Measurements from ENCODE around the gene CRIM1. TPM values are rescaled to one million over a fixed set of nuclear protein-coding genes. Genes with fewer than 3 reads are reported as not detected.

Gene CRIM1
- polyA plus RNA-seq, 6 donors from 2014 or later = 1.1 to 5.3 (median 2.7) TPM

DNA sequence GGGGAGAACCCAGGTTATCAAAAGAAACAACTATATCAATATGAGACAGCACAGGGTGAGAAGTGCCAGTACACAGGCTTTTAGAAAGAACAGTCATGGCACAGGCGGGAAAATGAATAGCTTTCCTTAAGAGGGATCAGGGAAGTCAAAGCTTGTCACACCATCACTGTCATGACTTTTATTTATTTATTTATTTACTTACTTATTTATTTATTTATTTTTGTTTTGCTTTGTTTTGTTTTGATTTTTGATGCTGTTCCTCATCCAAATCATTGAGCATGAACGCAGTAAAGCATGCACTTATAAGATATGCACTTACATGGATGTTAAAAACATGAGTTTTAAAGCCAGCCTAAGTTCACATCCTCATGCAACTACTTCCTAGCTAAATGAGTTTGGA is 19.3 kb upstream of the CRIM1 start:
- H3K27ac Mint-ChIP-seq = no peak overlapping the region
- H3K9me3 Mint-ChIP-seq = no peaks in the 10 kb centered on the region
- no peaks in the 10 kb centered on the region for H3K4me1 Mint-ChIP-seq
- no peaks in the 10 kb centered on the region for H3K36me3 Mint-ChIP-seq
- H3K27me3 Mint-ChIP-seq = peaks cover 0 to 14% (median 3%) of the 10 kb centered on the region in 3 donors
- no peak overlapping the region for H3K4me3 Mint-ChIP-seq
- no peak for DNase-seq
- no peak for ATAC-seq (ENCODE audit: low read depth in 2 of 2)

GRCh38 chr2:36337354-36337753 is 18.2 kb upstream of the CRIM1 start:
- H3K4me1 Mint-ChIP-seq = no peaks in the 10 kb centered on the region
- peaks cover 0 to 14% (median 3%) of the 10 kb centered on the region in 3 donors for H3K27me3 Mint-ChIP-seq
- no peaks in the 10 kb centered on the region for H3K36me3 Mint-ChIP-seq
- H3K27ac Mint-ChIP-seq = peak overlapping the region in 1 of 6 donors; percentile 85
- no peaks in the 10 kb centered on the region for H3K9me3 Mint-ChIP-seq
- no peak overlapping the region for H3K4me3 Mint-ChIP-seq
- DNase-seq (no peak), ATAC-seq (ENCODE audit: low read depth in 2 of 2) (no peak)

DNA sequence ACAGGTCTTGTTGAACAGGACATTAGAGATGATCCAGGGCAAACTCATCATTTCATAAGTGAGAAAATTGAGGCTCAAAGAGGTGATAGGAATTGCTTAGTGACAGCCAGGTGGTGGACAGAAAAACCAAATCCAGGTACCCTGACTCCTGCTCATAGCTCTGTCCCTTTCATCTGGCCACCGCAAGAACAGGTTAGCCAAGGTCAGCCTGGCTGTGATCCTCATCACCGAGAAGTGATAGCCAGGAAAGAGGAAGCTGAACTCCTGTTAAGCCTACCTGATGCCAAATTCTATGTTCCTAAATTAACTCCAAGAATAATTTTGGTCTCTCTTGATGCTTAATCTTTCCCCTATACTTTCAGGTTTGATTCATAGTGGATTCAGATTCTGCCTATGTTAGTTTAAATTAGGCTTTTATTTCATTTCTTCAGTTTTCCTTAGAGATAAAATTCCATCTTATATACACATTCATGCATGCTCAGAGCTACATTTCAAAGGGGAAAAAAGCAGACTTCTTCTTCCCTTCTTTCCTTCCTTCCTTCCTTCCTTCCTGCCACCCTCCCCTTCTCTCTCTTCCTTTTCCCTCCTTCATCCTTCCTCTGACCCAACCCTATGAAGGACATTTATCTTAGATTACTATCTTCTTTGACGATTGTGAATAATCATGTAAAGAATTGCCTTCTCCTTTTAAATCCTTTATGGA is 17.3 kb upstream of the CRIM1 start:
- ATAC-seq (ENCODE audit: low read depth in 2 of 2) = no peak
- no peak for DNase-seq
- H3K36me3 Mint-ChIP-seq = no peaks in the 10 kb centered on the region
- H3K9me3 Mint-ChIP-seq = no peaks in the 10 kb centered on the region
- H3K27me3 Mint-ChIP-seq = peaks cover 2 to 16% (median 3%) of the 10 kb centered on the region in 3 donors
- H3K27ac Mint-ChIP-seq = no peak overlapping the region
- no peaks in the 10 kb centered on the region for H3K4me1 Mint-ChIP-seq
- H3K4me3 Mint-ChIP-seq = no peak overlapping the region

GRCh38 chr2:36338827-36339145 is 16.8 kb upstream of the CRIM1 start:
- H3K27ac Mint-ChIP-seq = no peak overlapping the region
- H3K4me1 Mint-ChIP-seq = no peaks in the 10 kb centered on the region
- no peak overlapping the region for H3K4me3 Mint-ChIP-seq
- ATAC-seq (ENCODE audit: low read depth in 2 of 2) (no peak), DNase-seq (no peak)
- no peaks in the 10 kb centered on the region for H3K9me3 Mint-ChIP-seq
- peaks cover 3 to 21% (median 7%) of the 10 kb centered on the region in 3 donors for H3K27me3 Mint-ChIP-seq
- H3K36me3 Mint-ChIP-seq = no peaks in the 10 kb centered on the region

DNA sequence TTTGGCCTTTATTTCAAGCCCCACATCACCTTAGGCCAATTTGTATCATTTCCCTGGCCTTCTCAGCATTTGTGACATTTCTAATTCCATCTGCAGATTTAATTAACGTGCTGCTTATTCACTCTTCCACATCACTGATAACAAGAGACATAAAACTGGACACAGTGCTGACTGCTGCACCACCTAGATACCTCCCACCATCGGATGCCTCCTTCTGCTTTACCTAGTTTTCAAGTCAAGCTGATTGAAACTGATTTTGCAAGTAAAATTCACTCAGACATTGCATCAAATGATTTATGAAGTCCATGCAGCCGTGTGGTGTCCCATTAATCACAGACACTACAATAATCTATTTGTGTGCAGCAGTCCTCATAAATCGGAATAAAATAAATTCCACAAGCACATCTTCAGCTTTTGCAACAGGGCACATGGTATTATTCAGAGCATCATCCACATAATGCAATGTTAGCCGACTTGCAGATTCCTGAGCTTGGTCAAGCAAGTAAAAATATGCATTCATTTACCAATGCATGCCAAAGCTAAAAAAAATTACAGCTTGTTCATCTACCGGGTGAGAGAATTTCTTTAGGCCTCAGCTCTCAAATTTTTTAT is 15.9 kb upstream of the CRIM1 start:
- DNase-seq = no peak
- peak overlapping the region in 1 of 6 donors; percentile 16 for H3K27ac Mint-ChIP-seq
- no peak for ATAC-seq (ENCODE audit: low read depth in 2 of 2)
- H3K4me1 Mint-ChIP-seq = no peaks in the 10 kb centered on the region
- H3K36me3 Mint-ChIP-seq = no peaks in the 10 kb centered on the region
- no peak overlapping the region for H3K4me3 Mint-ChIP-seq
- H3K9me3 Mint-ChIP-seq = no peaks in the 10 kb centered on the region
- H3K27me3 Mint-ChIP-seq = peaks cover 3 to 30% (median 12%) of the 10 kb centered on the region in 3 donors

GRCh38 chr2:36343606-36344005 is 12.0 kb upstream of the CRIM1 start:
- H3K9me3 Mint-ChIP-seq = no peaks in the 10 kb centered on the region
- DNase-seq (no peak), ATAC-seq (ENCODE audit: low read depth in 2 of 2) (no peak)
- H3K4me1 Mint-ChIP-seq = no peaks in the 10 kb centered on the region
- H3K36me3 Mint-ChIP-seq = no peaks in the 10 kb centered on the region
- peaks cover 14 to 16% (median 16%) of the 10 kb centered on the region in 3 donors for H3K27me3 Mint-ChIP-seq
- H3K27ac Mint-ChIP-seq = peak overlapping the region in 1 of 6 donors; percentile 7
- H3K4me3 Mint-ChIP-seq = no peak overlapping the region

DNA sequence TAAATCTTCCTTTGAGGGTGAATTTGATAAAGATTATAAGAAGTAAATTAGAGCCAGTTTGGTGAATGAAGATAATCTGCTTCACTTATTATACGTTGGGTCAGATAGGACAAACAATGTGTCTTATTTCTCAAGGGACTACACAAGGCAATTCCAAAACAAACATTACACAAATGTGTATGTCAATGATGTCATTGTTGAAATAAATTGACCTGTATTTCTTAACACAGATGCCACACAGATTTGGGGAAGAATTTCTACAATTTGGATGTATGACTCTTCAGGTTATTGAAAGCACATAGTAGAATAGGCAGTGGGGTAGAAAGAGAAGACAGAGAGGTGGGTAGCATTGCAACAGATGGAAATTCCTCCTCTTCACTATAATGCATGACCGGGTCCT is 6.9 kb upstream of the CRIM1 start:
- Mint-ChIP-seq H3K27me3 (peaks cover 9 to 14% (median 10%) of the 10 kb centered on the region in 3 donors), H3K9me3 (no peaks in the 10 kb centered on the region), H3K36me3 (no peaks in the 10 kb centered on the region)

GRCh38 chr2:36351291-36351690 is 4.3 kb upstream of the CRIM1 start:
- no peak for ATAC-seq (ENCODE audit: low read depth in 2 of 2)
- H3K27me3 Mint-ChIP-seq = peaks cover 0 to 5% (median 4%) of the 10 kb centered on the region in 3 donors
- no peaks in the 10 kb centered on the region for H3K36me3 Mint-ChIP-seq
- H3K4me3 Mint-ChIP-seq = peak overlapping the region in 1 of 8 donors; percentile 6
- no peak for DNase-seq
- H3K9me3 Mint-ChIP-seq = no peaks in the 10 kb centered on the region
- H3K27ac Mint-ChIP-seq = no peak overlapping the region
- peaks cover 26 to 27% (median 26%) of the 10 kb centered on the region in 3 donors for H3K4me1 Mint-ChIP-seq

More for the DNA sequence above, 6.9 kb upstream of the CRIM1 start:
- Mint-ChIP-seq H3K4me1 (peaks cover 13 to 15% (median 14%) of the 10 kb centered on the region in 3 donors), H3K27ac (no peak overlapping the region), H3K4me3 (no peak overlapping the region)
- ATAC-seq (ENCODE audit: low read depth in 2 of 2) (no peak), DNase-seq (no peak)

DNA sequence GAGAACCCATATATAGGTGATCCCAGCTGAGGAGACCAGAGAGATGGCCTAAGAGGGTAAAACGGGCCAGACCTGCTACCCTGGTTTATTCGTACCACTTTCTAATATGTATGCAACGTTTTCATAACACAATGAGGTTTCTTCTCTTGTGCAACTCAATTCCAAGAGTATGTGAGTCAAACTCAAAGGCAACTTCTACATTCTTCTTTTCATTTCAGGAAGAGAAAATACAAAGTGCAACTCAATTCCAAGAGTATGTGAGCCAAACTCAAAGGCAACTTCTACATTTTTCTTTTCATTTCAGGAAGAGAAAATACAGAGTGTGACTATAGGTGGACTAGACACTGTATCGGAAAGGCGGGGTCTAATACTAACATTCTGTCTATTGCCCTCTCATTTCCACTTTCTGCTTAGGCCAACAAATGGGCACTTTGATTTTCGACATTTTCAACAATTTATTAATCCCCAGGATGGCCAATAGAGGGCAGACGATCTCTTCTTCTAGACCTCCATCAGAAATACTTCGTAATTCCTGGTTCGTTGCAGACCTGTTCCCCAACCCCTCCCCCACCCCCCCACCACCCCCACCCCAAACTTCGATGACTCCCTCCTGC is 3.7 kb upstream of the CRIM1 start:
- H3K4me3 Mint-ChIP-seq = peak overlapping the region in 1 of 8 donors; percentile 6
- peaks cover 26 to 28% (median 26%) of the 10 kb centered on the region in 3 donors for H3K4me1 Mint-ChIP-seq
- H3K36me3 Mint-ChIP-seq = no peaks in the 10 kb centered on the region
- peak; percentile 36 for DNase-seq
- H3K27ac Mint-ChIP-seq = no peak overlapping the region
- H3K27me3 Mint-ChIP-seq = peaks cover 0 to 4% (median 3%) of the 10 kb centered on the region in 3 donors
- ATAC-seq (ENCODE audit: low read depth in 2 of 2) = no peak
- H3K9me3 Mint-ChIP-seq = no peaks in the 10 kb centered on the region

DNA sequence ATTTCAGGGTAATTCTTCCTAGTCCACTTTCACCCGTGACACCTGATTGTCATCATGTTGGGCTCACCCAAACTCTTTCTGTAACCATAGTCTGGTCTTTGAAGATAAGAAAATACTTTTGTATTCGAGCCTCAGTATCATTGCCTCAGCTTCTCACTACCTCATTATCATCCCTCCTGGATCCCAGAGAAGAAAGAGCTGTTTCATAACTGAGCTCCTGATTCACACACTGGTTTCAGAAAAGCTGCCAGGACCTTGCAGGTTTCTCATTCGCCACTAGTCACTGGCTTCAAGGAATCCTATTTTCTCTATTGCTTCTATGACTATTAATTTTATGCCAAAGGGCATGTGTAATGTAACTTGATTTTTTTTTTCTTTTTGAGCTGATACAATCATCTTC is 2.9 kb upstream of the CRIM1 start:
- ATAC-seq (ENCODE audit: low read depth in 2 of 2) (no peak), DNase-seq (no peak)
- Mint-ChIP-seq H3K4me1 (peaks cover 34 to 37% (median 35%) of the 10 kb centered on the region in 3 donors), H3K4me3 (peak overlapping the region in 1 of 8 donors; percentile 83), H3K27me3 (peaks cover 0 to 10% (median 3%) of the 10 kb centered on the region in 3 donors), H3K9me3 (no peaks in the 10 kb centered on the region), H3K36me3 (no peaks in the 10 kb centered on the region), H3K27ac (peak overlapping the region in 1 of 6 donors; percentile 40)

- DNase-seq (no peak), ATAC-seq (ENCODE audit: low read depth in 2 of 2) (no peak)
- peak overlapping the region in 4 of 6 donors; percentile 2 to 64 (median 31) for H3K27ac Mint-ChIP-seq
These were observed 797 bp upstream of the CRIM1 start for GRCh38 chr2:36354811-36355150.

DNA sequence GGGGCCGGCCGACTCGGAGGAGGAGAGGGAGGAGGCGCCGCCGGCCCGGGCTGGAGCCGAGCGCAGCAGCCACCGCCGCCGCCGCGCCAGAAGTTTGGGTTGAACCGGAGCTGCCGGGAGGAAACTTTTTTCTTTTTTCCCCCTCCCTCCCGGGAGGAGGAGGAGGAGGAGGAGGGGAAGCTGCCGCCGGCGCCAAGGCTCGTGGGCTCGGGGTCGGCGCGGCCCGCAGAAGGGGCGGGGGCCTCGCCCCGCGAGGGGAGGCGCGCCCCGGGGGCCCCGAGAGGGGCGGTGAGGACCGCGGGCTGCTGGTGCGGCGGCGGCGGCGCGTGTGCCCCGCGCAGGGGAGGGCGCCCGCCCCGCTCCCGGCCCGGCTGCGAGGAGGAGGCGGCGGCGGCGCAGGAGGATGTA is 316 bp downstream of the CRIM1 start:
- H3K27ac Mint-ChIP-seq = no peak overlapping the region
- DNase-seq (peak; percentile 52), ATAC-seq (ENCODE audit: low read depth in 2 of 2) (peak; percentile 13 to 16)
- H3K9me3 Mint-ChIP-seq = no peaks in the 10 kb centered on the region
- peak overlapping the region in 7 of 8 donors; percentile 83 to 96 (median 89) for H3K4me3 Mint-ChIP-seq
- peaks cover 0 to 13% (median 7%) of the 10 kb centered on the region in 3 donors for H3K27me3 Mint-ChIP-seq
- H3K36me3 Mint-ChIP-seq = no peaks in the 10 kb centered on the region
- peaks cover 43 to 49% (median 48%) of the 10 kb centered on the region in 3 donors for H3K4me1 Mint-ChIP-seq

More at GRCh38 chr2:36354811-36355150, 797 bp upstream of the CRIM1 start:
- Mint-ChIP-seq H3K4me1 (peaks cover 43 to 49% (median 48%) of the 10 kb centered on the region in 3 donors), H3K9me3 (no peaks in the 10 kb centered on the region), H3K4me3 (peak overlapping the region; percentile 74 to 96 (median 89)), H3K27me3 (peaks cover 0 to 13% (median 2%) of the 10 kb centered on the region in 3 donors), H3K36me3 (no peaks in the 10 kb centered on the region)

DNA sequence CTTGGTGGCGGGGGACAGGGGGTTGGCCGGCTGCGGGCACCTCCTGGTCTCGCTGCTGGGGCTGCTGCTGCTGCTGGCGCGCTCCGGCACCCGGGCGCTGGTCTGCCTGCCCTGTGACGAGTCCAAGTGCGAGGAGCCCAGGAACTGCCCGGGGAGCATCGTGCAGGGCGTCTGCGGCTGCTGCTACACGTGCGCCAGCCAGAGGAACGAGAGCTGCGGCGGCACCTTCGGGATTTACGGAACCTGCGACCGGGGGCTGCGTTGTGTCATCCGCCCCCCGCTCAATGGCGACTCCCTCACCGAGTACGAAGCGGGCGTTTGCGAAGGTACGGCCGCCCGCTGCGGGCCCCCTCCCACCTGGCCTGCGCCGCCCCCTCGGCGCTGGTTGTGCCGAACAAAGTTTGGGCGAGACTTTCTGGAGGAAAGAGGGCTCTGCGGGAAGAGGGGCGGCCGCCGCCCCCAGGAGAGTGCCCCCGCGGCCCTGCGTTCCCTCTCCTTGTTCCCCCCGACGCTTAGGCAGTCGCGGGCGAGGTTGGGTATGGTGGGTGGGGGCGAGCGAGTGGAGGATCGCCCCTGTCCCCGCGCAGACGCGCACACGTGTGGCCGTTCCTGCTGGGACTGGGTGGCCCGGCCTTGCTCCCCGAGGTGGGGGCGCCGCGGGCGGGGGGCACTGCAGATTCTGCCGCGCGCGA is 866 bp downstream of the CRIM1 start:
- ATAC-seq (ENCODE audit: low read depth in 2 of 2) (peak; percentile 13 to 20), DNase-seq (peak; percentile 48)
- Mint-ChIP-seq H3K27ac (peak overlapping the region in 2 of 6 donors; percentile 34 to 85), H3K4me3 (peak overlapping the region; percentile 85 to 100 (median 91)), H3K27me3 (peaks cover 0 to 17% (median 12%) of the 10 kb centered on the region in 3 donors), H3K9me3 (no peaks in the 10 kb centered on the region), H3K36me3 (no peaks in the 10 kb centered on the region), H3K4me1 (peaks cover 43 to 49% (median 48%) of the 10 kb centered on the region in 3 donors)

Measured in naive B cell (primary cell).